ENCODE data around the gene SPPL3.

SPPL3 gene

DNA sequence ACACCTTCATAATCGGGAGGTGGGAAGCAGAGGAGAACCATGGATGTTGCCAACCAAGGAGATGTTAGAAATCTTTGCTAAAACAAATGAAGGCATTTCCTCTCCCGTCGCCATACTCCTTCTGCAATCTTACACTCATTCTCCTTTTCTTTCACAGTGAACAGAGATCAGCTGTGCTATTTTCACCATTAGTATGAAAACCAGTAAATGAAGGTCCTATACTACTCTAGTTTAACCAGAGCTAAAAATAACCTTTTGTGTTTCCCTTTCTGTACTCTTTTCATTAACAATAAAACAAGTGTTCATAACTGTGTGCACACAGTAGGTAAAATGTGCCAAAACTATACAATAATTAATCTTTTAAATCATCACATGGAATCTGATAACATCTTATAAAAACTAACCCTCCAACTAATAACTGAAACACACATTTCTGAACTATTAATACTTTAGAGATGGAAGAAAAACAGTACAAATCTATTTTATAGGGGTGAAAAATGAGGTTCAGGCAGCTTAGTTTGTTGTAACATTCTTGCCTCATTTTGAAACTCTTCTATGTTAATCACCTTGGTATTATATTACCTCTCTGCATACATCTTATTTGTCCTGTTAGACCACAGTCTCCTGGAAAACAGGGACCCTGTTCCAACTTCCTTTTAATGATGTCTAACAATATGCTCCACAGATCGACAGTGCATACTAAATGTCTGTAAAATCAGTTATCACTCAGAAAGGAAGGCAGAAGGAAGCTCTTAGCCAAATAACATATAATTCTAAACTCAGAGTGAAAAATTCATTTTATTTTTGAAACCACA, 69.5 kb downstream of the SPPL3 start:
- no peak overlapping the region for H3K4me3 ChIP-seq (ENCODE audit: low read depth, low read length)
- H3K27ac ChIP-seq = no peak overlapping the region
- no peaks in the 10 kb centered on the region for H3K9me3 ChIP-seq (ENCODE audit: severe bottlenecking)
- no peak for DNase-seq
- H3K36me3 ChIP-seq = no peaks in the 10 kb centered on the region
- H3K27me3 ChIP-seq (ENCODE audit: insufficient read depth, low read depth, severe bottlenecking) = no peaks in the 10 kb centered on the region
- TF ChIP-seq, protein P1, sequence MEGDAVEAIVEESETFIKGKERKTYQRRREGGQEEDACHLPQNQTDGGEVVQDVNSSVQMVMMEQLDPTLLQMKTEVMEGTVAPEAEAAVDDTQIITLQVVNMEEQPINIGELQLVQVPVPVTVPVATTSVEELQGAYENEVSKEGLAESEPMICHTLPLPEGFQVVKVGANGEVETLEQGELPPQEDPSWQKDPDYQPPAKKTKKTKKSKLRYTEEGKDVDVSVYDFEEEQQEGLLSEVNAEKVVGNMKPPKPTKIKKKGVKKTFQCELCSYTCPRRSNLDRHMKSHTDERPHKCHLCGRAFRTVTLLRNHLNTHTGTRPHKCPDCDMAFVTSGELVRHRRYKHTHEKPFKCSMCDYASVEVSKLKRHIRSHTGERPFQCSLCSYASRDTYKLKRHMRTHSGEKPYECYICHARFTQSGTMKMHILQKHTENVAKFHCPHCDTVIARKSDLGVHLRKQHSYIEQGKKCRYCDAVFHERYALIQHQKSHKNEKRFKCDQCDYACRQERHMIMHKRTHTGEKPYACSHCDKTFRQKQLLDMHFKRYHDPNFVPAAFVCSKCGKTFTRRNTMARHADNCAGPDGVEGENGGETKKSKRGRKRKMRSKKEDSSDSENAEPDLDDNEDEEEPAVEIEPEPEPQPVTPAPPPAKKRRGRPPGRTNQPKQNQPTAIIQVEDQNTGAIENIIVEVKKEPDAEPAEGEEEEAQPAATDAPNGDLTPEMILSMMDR (IDR thresholded peaks at IDR 0.05; ENCODE audit: low read depth, low read length) = no peak

DNA sequence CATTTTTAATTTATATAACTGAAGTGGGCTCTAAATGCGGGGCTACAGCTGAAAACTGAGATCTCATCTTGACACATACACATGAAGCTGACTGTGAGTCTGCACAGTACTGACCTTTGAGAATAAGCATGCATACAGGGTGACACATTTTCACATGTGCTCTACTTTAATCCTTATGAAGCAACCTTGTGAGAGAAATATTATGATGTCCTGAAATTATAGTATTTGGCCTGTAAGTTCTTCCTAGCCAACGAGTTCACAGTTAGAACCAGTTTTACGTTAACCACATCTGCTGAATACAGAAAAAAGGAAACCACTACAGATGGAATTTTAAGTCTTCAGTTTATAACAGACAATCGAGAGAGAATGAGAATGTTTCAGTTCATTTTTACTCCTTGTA, 70.3 kb downstream of the SPPL3 start:
- Histone ChIP-seq H3K27me3 (ENCODE audit: insufficient read depth, low read depth, severe bottlenecking) (no peaks in the 10 kb centered on the region), H3K27ac (no peak overlapping the region), H3K36me3 (no peaks in the 10 kb centered on the region), H3K9me3 (ENCODE audit: severe bottlenecking) (no peaks in the 10 kb centered on the region), H3K4me3 (ENCODE audit: low read depth, low read length) (no peak overlapping the region)
- TF ChIP-seq, protein P1 (IDR thresholded peaks at IDR 0.05; ENCODE audit: low read depth, low read length) = no peak
- no peak for DNase-seq

DNA sequence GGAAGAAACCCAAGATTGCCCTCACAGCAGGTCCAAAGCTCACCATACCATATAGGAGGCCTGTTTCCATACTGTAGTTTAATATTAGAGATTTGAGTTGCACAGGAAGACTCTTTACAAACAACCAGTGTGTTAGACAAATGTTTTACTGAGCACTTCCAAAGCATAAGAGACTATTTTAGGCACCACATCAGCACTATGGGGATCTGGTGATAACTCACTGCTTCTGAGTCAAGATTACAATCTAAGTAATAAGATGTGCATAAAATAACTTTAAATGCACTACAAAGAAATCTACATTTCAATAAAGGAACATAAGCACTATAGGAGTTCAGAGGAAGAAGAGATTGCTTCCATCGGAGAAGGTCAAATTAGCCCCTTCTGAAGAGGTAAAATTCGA, 71.4 kb downstream of the SPPL3 start:
- TF ChIP-seq, protein P1 (IDR thresholded peaks at IDR 0.05; ENCODE audit: low read depth, low read length) = no peak
- Histone ChIP-seq H3K27me3 (ENCODE audit: insufficient read depth, low read depth, severe bottlenecking) (no peaks in the 10 kb centered on the region), H3K36me3 (no peaks in the 10 kb centered on the region), H3K9me3 (ENCODE audit: severe bottlenecking) (no peaks in the 10 kb centered on the region), H3K27ac (no peak overlapping the region), H3K4me3 (ENCODE audit: low read depth, low read length) (no peak overlapping the region)
- no peak for DNase-seq

DNA sequence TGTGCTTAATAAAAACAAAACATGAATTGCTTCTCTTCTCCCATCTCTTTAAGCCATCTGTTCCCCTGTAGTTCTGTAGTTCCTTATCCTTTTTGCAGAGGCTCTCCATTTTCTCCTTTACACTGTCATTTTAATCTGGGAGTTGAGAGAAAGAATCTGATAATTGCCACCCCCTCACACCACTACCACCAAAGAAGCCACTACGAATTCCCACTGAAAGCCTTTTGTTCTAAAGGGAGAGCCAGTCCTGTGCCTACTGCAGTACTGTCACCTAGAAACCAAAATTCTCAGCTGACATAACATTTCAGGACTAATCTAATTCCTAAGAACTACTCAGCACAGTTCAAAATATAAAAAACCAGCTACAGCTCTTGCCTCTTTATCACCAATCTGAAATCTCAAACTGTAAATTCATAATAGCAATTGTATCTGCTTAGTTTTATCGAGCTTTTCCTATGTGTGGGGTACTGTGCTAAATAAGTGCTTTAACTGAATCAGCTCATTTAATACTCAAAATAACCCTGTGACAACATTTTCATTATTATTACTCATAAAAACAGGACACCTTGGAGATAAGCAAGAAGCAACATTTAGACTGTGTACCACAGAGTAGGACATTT, 72.4 kb downstream of the SPPL3 start:
- no peak for DNase-seq
- Histone ChIP-seq H3K9me3 (ENCODE audit: severe bottlenecking) (no peaks in the 10 kb centered on the region), H3K4me3 (ENCODE audit: low read depth, low read length) (no peak overlapping the region), H3K27ac (no peak overlapping the region), H3K36me3 (no peaks in the 10 kb centered on the region), H3K27me3 (ENCODE audit: insufficient read depth, low read depth, severe bottlenecking) (no peaks in the 10 kb centered on the region)
- TF ChIP-seq, protein P1 (IDR thresholded peaks at IDR 0.05; ENCODE audit: low read depth, low read length) = no peak

DNA sequence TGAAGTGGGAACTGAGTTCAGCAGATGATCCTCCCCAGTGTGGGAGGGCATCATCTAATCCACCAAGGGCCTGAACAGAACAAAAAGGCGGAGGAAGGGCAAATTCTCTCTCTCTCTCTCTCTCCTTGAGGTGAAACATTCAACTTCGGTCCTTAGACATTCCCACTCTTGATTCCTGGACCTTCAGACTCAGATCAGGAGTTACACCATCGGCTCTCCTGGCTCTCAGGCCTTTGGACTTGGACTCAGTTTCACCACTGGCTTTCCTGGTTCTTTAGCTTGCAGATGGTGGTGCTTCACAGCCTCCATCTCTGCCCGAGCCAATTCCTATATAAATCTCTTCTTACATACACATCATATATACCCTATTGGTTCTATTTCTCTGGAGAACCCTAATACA, 73.2 kb downstream of the SPPL3 start:
- H3K27me3 ChIP-seq (ENCODE audit: insufficient read depth, low read depth, severe bottlenecking) = no peaks in the 10 kb centered on the region

More for the DNA sequence above, 73.2 kb downstream of the SPPL3 start:
- Histone ChIP-seq H3K4me3 (ENCODE audit: low read depth, low read length) (no peak overlapping the region), H3K9me3 (ENCODE audit: severe bottlenecking) (no peaks in the 10 kb centered on the region), H3K36me3 (no peaks in the 10 kb centered on the region), H3K27ac (no peak overlapping the region)
- no peak for DNase-seq
- TF ChIP-seq, protein P1 (IDR thresholded peaks at IDR 0.05; ENCODE audit: low read depth, low read length) = no peak

Data from WERI-Rb-1 (cell line).